K562 (cell line): ENCODE data around the gene RNASEH2A. TPM values are rescaled to one million over a fixed set of nuclear protein-coding genes. Genes with fewer than 3 reads are reported as not detected.

Experiments used
- CHD4 ChIP-seq: fragments of 200-600 bp; sonication (generic); IDR thresholded peaks from 3 replicates; pipeline ENCODE4 v1.6.1; 2012; ENCODE audit warnings: low read depth, mild to moderate bottlenecking, mixed read lengths, low read length, inconsistent platforms; ENCODE audit not compliant: insufficient read depth, insufficient replicate concordance, poor library complexity, severe bottlenecking
- JUN ChIP-seq, 2 experiments: sonication (generic) in 1 of 2; formaldehyde crosslinking in 1 of 2; IDR thresholded peaks; 2 replicates each; pipeline versions ENCODE4 v1.6.1 to v1.8.0; 2012 to 2022; ENCODE audit warnings: borderline replicate concordance in 2 of 2, mild to moderate bottlenecking in 2 of 2, improper control_type of control experiment in 1 of 2, low read depth in 1 of 2, low read length in 1 of 2, missing genetic modification reagents in 1 of 2
- SNRNP70 ChIP-seq: fragments of 200-400 bp; formaldehyde crosslinking; optimal IDR thresholded peaks from 2 replicates; pipeline ENCODE3; 2017; ENCODE audit warnings: low read depth, low read length
- ZNF174 ChIP-seq: fragments of 250-450 bp; sonication (Bioruptor Pico); IDR thresholded peaks from 2 replicates; pipeline ENCODE4 v1.4.0; 2020; ENCODE audit warnings: mild to moderate bottlenecking
- ZNF217 ChIP-seq: sonication (generic); formaldehyde crosslinking; IDR thresholded peaks from 2 replicates; pipeline ENCODE4 v1.8.0; 2022; ENCODE audit warnings: mild to moderate bottlenecking, missing genetic modification reagents
- ZNF232 ChIP-seq: sonication (generic); formaldehyde crosslinking; IDR thresholded peaks from 2 replicates; pipeline ENCODE4 v1.8.0; 2022; ENCODE audit warnings: mild to moderate bottlenecking, missing genetic modification reagents
- ZNF41 ChIP-seq: fragments of 250-450 bp; sonication (Bioruptor Pico); conservative IDR thresholded peaks from 2 replicates; pipeline ENCODE4 v1.4.0; 2020; ENCODE audit warnings: mild to moderate bottlenecking
- polyA plus RNA-seq, 8 experiments: library from polyadenylated mRNA; depleted of rRNA in 4 of 8; stranded (reverse) in 5 of 8; unstranded in 3 of 8; fragments of >200 nt; fragmentation: Nextera tagmentation in 2 of 8; fragmentation: Illumina TruSeq in 1 of 8; extraction: Ambion mirVana in 2 of 8; extraction: Trizol in 1 of 8; gene quantifications; 2 replicates each; pipeline versions ENCODE4 v1.2.1 to v1.2.3, GENCODE V29; 2011 to 2014; ENCODE audit warnings: inconsistent platforms in 1 of 8, missing spikeins in 1 of 8
- total RNA-seq, 7 experiments: library from RNA; depleted of rRNA in 6 of 7; stranded (reverse); fragments of >200 nt in 6 of 7; fragmentation: Illumina TruSeq in 2 of 7; extraction: Trizol in 2 of 7; gene quantifications; 2 replicates each; pipeline versions ENCODE4 v1.2.1 to v1.2.3, GENCODE V29; 2011 to 2021; ENCODE audit warnings: low replicate concordance in 1 of 7
- TF ChIP-seq, protein P1 (sequence below): sonication (generic); formaldehyde crosslinking; IDR thresholded peaks from 2 replicates; pipeline ENCODE4 v1.8.0; 2022; ENCODE audit warnings: missing genetic modification reagents, mild to moderate bottlenecking, borderline replicate concordance
- TF ChIP-seq, protein P2 (sequence below): sonication (generic); formaldehyde crosslinking; IDR thresholded peaks from 2 replicates; pipeline ENCODE4 v1.8.0; 2022; ENCODE audit warnings: mild to moderate bottlenecking, missing genetic modification reagents
- TF ChIP-seq, protein P3 (sequence below): fragments of 250-450 bp; sonication (Bioruptor Pico); IDR thresholded peaks from 2 replicates; pipeline ENCODE4 v1.5.0; 2021
- TF ChIP-seq, protein P4 (sequence below), 2 experiments: fragments of 450-650 bp; formaldehyde crosslinking in 1 of 2; IDR thresholded peaks; 2 replicates each; pipeline versions ENCODE4 v1.4.0 to v1.6.1; 2014 to 2020; ENCODE audit warnings: mild to moderate bottlenecking in 2 of 2, borderline replicate concordance in 1 of 2, low read depth in 1 of 2
- TF ChIP-seq, protein P5 (sequence below): fragments of 450-650 bp; IDR thresholded peaks from 2 replicates; pipeline ENCODE4 v1.6.1; 2016; ENCODE audit warnings: mild to moderate bottlenecking

The RNASEH2A gene
- total and polyA plus RNA-seq, 9 of the 15 experiments (the other 6 are each of a cell fraction or from before 2014, with no cell fraction given): 22.3 to 78.0 (median 61.7) TPM

DNA sequence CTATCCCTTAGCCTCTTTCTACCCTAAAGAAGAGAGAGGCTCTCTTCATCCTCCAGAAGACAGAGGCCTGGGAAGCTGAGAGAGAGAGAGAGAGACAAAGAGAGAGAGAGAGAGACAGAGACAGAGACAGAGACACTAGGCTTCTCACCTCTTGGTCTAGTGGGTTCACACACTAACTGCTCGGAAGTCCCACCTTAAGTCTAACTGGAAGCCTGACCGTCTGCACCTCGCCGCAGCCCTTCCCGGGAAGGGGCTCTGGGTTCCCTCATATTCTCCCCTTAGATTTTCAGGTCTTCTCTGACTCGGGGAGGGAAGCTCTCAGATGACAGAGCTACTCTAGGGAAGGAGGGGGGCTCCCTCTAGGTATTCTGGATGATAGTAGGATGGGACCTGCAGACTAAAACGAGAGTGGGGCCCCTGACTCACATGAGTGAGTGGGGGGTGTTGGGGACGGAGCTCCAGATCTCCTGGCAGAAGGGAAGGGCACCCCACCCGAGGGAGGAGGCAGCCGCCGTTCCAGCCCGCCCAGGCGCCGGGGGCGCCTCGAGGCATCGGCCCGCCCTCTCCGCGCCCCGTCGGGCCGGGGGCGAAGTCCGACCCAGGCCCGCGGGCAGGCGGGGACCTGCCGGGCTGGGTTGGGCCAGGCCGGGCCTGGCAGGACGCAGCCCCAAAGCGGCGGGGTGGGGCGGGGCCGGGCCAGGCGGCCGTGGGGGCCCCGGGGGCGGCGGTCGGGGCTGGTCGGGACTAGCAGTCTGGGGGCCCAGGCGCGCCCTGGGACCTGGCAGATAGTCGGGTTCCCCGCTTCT lies 17.1 kb upstream of the RNASEH2A start (continued):
- no peak for TF ChIP-seq ZNF217 (CRISPR knock-in tag)
- TF ChIP-seq ZNF41 (CRISPR knock-in tag): no peak
- TF ChIP-seq, protein P1, sequence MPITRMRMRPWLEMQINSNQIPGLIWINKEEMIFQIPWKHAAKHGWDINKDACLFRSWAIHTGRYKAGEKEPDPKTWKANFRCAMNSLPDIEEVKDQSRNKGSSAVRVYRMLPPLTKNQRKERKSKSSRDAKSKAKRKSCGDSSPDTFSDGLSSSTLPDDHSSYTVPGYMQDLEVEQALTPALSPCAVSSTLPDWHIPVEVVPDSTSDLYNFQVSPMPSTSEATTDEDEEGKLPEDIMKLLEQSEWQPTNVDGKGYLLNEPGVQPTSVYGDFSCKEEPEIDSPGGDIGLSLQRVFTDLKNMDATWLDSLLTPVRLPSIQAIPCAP: no peak
- TF ChIP-seq, protein P2, sequence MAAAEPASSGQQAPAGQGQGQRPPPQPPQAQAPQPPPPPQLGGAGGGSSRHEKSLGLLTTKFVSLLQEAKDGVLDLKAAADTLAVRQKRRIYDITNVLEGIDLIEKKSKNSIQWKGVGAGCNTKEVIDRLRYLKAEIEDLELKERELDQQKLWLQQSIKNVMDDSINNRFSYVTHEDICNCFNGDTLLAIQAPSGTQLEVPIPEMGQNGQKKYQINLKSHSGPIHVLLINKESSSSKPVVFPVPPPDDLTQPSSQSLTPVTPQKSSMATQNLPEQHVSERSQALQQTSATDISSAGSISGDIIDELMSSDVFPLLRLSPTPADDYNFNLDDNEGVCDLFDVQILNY (CRISPR knock-in tag): no peak
- TF ChIP-seq, protein P3, sequence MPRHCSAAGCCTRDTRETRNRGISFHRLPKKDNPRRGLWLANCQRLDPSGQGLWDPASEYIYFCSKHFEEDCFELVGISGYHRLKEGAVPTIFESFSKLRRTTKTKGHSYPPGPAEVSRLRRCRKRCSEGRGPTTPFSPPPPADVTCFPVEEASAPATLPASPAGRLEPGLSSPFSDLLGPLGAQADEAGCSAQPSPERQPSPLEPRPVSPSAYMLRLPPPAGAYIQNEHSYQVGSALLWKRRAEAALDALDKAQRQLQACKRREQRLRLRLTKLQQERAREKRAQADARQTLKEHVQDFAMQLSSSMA (CRISPR knock-in tag): no peak
- TF ChIP-seq, protein P4, sequence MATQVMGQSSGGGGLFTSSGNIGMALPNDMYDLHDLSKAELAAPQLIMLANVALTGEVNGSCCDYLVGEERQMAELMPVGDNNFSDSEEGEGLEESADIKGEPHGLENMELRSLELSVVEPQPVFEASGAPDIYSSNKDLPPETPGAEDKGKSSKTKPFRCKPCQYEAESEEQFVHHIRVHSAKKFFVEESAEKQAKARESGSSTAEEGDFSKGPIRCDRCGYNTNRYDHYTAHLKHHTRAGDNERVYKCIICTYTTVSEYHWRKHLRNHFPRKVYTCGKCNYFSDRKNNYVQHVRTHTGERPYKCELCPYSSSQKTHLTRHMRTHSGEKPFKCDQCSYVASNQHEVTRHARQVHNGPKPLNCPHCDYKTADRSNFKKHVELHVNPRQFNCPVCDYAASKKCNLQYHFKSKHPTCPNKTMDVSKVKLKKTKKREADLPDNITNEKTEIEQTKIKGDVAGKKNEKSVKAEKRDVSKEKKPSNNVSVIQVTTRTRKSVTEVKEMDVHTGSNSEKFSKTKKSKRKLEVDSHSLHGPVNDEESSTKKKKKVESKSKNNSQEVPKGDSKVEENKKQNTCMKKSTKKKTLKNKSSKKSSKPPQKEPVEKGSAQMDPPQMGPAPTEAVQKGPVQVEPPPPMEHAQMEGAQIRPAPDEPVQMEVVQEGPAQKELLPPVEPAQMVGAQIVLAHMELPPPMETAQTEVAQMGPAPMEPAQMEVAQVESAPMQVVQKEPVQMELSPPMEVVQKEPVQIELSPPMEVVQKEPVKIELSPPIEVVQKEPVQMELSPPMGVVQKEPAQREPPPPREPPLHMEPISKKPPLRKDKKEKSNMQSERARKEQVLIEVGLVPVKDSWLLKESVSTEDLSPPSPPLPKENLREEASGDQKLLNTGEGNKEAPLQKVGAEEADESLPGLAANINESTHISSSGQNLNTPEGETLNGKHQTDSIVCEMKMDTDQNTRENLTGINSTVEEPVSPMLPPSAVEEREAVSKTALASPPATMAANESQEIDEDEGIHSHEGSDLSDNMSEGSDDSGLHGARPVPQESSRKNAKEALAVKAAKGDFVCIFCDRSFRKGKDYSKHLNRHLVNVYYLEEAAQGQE (IDR thresholded peaks at IDR 0.05; ENCODE audit: borderline replicate concordance): no peak
- TF ChIP-seq, protein P4 (CRISPR knock-in tag; IDR thresholded peaks at IDR 0.05; ENCODE audit: low read depth): no peak
- no peak for TF ChIP-seq ZNF174 (CRISPR knock-in tag)
- no peak for TF ChIP-seq SNRNP70
- no peak for TF ChIP-seq ZNF232 (CRISPR knock-in tag)
- TF ChIP-seq, protein P5, sequence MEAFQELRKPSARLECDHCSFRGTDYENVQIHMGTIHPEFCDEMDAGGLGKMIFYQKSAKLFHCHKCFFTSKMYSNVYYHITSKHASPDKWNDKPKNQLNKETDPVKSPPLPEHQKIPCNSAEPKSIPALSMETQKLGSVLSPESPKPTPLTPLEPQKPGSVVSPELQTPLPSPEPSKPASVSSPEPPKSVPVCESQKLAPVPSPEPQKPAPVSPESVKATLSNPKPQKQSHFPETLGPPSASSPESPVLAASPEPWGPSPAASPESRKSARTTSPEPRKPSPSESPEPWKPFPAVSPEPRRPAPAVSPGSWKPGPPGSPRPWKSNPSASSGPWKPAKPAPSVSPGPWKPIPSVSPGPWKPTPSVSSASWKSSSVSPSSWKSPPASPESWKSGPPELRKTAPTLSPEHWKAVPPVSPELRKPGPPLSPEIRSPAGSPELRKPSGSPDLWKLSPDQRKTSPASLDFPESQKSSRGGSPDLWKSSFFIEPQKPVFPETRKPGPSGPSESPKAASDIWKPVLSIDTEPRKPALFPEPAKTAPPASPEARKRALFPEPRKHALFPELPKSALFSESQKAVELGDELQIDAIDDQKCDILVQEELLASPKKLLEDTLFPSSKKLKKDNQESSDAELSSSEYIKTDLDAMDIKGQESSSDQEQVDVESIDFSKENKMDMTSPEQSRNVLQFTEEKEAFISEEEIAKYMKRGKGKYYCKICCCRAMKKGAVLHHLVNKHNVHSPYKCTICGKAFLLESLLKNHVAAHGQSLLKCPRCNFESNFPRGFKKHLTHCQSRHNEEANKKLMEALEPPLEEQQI: no peak
- peak; percentile 76 for TF ChIP-seq CHD4
- TF ChIP-seq JUN (IDR thresholded peaks at IDR 0.05; ENCODE audit: borderline replicate concordance, low read depth, low read length): no peak
- no peak for TF ChIP-seq JUN (CRISPR knock-in tag; IDR thresholded peaks at IDR 0.05; ENCODE audit: borderline replicate concordance)
